OCI-LY3 (cell line): ENCODE measurements around the gene TOLLIP.

ENCODE experiments used
- H2AFZ ChIP-seq: fragments of 200-600, 300-600 bp; shearing (Covaris generic); 2 replicates; pipeline ENCODE4 v1.6.0; 2014; ENCODE audit warnings: antibody characterized with exemption, low read depth, low read length
- H3K27ac ChIP-seq: fragments of 200-600, 300-600 bp; sonication (generic); 2 replicates; pipeline ENCODE4 v1.5.1; 2014; ENCODE audit warnings: mild to moderate bottlenecking, low read length, moderate library complexity, mixed read lengths
- H3K27me3 ChIP-seq: fragments of 200-600, 300-600 bp; sonication (generic); 2 replicates; pipeline ENCODE4 v1.6.1; 2014; ENCODE audit warnings: low read depth, low read length, mixed read lengths
- H3K36me3 ChIP-seq: fragments of 200-600, 300-600 bp; sonication (generic); replicated peaks from 2 replicates; pipeline ENCODE3; 2014; ENCODE audit warnings: low read depth, low read length, mixed read lengths
- H3K4me1 ChIP-seq: fragments of 300-600, 200-600 bp; sonication (generic); 2 replicates; pipeline ENCODE4 v1.6.1; 2014; ENCODE audit warnings: low read length, mixed read lengths
- H3K4me2 ChIP-seq: fragments of 200-600, 300-600 bp; sonication (generic); 2 replicates; pipeline ENCODE4 v1.6.1; 2014; ENCODE audit warnings: low read length, mixed read lengths
- H3K4me3 ChIP-seq: fragments of 300-600, 200-600 bp; sonication (generic); 2 replicates; pipeline ENCODE4 v1.5.1; 2014; ENCODE audit warnings: antibody characterized with exemption, mild to moderate bottlenecking, low read length, moderate library complexity
- H3K79me2 ChIP-seq: fragments of 300-600, 200-600 bp; shearing (Covaris generic); 2 replicates; pipeline ENCODE4 v1.6.1; 2014; ENCODE audit warnings: mild to moderate bottlenecking, low read length, mixed read lengths
- H3K9ac ChIP-seq: fragments of 300-600, 200-600 bp; shearing (Covaris generic); 2 replicates; pipeline ENCODE4 v1.6.0; 2014; ENCODE audit warnings: mild to moderate bottlenecking, low read length, moderate library complexity
- H3K9me3 ChIP-seq: fragments of 200-600, 300-600 bp; shearing (Covaris generic); 2 replicates; pipeline ENCODE4 v1.6.1; 2014; ENCODE audit warnings: low read length, mixed read lengths; ENCODE audit not compliant: insufficient read depth
- H4K20me1 ChIP-seq: fragments of 200-600, 300-600 bp; sonication (generic); 2 replicates; pipeline ENCODE4 v1.6.1; 2016; ENCODE audit warnings: low read length, mixed read lengths; ENCODE audit not compliant: insufficient read depth
- CTCF ChIP-seq: fragments of 200-600, 300-600 bp; sonication (generic); IDR thresholded peaks from 2 replicates; pipeline ENCODE4 v1.5.1; 2014; ENCODE audit warnings: antibody characterized with exemption, low read length, low read depth
- EZH2phosphoT487 ChIP-seq: fragments of 200-600 bp; shearing (Covaris generic); IDR thresholded peaks from 2 replicates; pipeline ENCODE4 v1.6.1; 2018; ENCODE audit warnings: antibody characterized with exemption, mixed run types, low read depth

Gene TOLLIP

GRCh38 chr11:1283091-1283511 lies 26.3 kb downstream of the TOLLIP start:
- no peaks in the 10 kb centered on the region for H3K27me3 ChIP-seq
- no peaks in the 10 kb centered on the region for H4K20me1 ChIP-seq
- H3K36me3 ChIP-seq = peaks cover 2% of the 10 kb centered on the region
- no peak overlapping the region for H3K9ac ChIP-seq
- no peak overlapping the region for H3K4me2 ChIP-seq
- H2AFZ ChIP-seq = no peak overlapping the region
- H3K27ac ChIP-seq = no peak overlapping the region
- H3K9me3 ChIP-seq = no peaks in the 10 kb centered on the region
- TF ChIP-seq EZH2phosphoT487 = no peak
- no peak for TF ChIP-seq CTCF
- no peak overlapping the region for H3K4me3 ChIP-seq
- no peaks in the 10 kb centered on the region for H3K4me1 ChIP-seq
- no peaks in the 10 kb centered on the region for H3K79me2 ChIP-seq

- no peak overlapping the region for H3K9ac ChIP-seq
- no peaks in the 10 kb centered on the region for H3K27me3 ChIP-seq
- H3K4me3 ChIP-seq = no peak overlapping the region
- no peaks in the 10 kb centered on the region for H3K4me1 ChIP-seq
- no peaks in the 10 kb centered on the region for H3K9me3 ChIP-seq
- no peak overlapping the region for H3K4me2 ChIP-seq
- H3K27ac ChIP-seq = no peak overlapping the region
- no peak for TF ChIP-seq CTCF
- no peak for TF ChIP-seq EZH2phosphoT487
- no peaks in the 10 kb centered on the region for H3K36me3 ChIP-seq
- H3K79me2 ChIP-seq = no peaks in the 10 kb centered on the region
- H4K20me1 ChIP-seq = no peaks in the 10 kb centered on the region
- H2AFZ ChIP-seq = no peak overlapping the region
These were observed 27.5 kb downstream of the TOLLIP start for GRCh38 chr11:1281974-1282365.

GRCh38 chr11:1281326-1281973 lies 28.0 kb downstream of the TOLLIP start:
- Histone ChIP-seq H3K27me3 (no peaks in the 10 kb centered on the region), H3K4me3 (no peak overlapping the region), H3K4me2 (no peak overlapping the region), H3K4me1 (no peaks in the 10 kb centered on the region), H2AFZ (no peak overlapping the region), H4K20me1 (no peaks in the 10 kb centered on the region), H3K79me2 (no peaks in the 10 kb centered on the region), H3K27ac (no peak overlapping the region), H3K36me3 (no peaks in the 10 kb centered on the region), H3K9me3 (no peaks in the 10 kb centered on the region), H3K9ac (no peak overlapping the region)
- TF ChIP-seq EZH2phosphoT487 = no peak
- no peak for TF ChIP-seq CTCF

- Histone ChIP-seq H3K27ac (no peak overlapping the region), H3K4me2 (no peak overlapping the region), H3K36me3 (no peaks in the 10 kb centered on the region), H3K9me3 (no peaks in the 10 kb centered on the region), H4K20me1 (no peaks in the 10 kb centered on the region), H2AFZ (no peak overlapping the region), H3K4me1 (no peaks in the 10 kb centered on the region), H3K27me3 (no peaks in the 10 kb centered on the region), H3K79me2 (no peaks in the 10 kb centered on the region), H3K4me3 (no peak overlapping the region), H3K9ac (no peak overlapping the region)
- TF ChIP-seq EZH2phosphoT487 (no peak), CTCF (no peak)
These were observed 29.1 kb downstream of the TOLLIP start for GRCh38 chr11:1280116-1281035.
